ENCODE measurements around the gene ALDH16A1.

DNA sequence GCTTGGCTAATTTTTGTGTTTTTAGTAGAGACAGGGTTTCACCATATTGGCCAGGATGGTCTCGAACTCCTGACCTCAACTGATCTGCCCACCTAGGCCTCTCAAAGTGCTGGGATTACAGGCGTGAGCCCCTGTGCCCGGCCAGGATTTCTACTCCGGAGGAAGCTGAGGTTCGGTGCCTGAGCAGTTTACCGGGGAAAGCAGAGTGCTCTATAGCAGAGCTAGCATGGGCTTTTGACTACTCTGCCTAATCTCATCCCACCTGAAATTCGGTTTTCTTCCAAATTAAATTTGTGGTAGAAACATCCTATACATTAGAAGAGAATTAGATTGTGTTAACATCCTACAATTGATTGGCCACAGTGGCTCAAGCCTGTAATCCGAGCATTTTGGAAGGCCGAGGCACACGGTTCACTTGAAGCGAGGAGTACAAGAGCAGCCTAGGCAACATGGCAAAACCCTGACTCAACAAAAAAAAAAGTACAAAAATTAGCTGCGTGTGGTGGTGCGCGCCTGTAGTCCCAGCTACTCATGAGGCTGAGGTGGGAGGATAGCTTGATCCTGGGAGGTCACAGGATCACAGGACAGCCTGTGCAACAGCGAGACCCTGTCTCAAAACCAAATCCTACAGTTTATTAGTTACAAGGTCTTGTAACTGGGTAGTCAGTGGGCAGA lies 36.0 kb downstream of the ALDH16A1 start:
- TF ChIP-seq, protein P1, sequence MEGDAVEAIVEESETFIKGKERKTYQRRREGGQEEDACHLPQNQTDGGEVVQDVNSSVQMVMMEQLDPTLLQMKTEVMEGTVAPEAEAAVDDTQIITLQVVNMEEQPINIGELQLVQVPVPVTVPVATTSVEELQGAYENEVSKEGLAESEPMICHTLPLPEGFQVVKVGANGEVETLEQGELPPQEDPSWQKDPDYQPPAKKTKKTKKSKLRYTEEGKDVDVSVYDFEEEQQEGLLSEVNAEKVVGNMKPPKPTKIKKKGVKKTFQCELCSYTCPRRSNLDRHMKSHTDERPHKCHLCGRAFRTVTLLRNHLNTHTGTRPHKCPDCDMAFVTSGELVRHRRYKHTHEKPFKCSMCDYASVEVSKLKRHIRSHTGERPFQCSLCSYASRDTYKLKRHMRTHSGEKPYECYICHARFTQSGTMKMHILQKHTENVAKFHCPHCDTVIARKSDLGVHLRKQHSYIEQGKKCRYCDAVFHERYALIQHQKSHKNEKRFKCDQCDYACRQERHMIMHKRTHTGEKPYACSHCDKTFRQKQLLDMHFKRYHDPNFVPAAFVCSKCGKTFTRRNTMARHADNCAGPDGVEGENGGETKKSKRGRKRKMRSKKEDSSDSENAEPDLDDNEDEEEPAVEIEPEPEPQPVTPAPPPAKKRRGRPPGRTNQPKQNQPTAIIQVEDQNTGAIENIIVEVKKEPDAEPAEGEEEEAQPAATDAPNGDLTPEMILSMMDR (IDR thresholded peaks at IDR 0.05), result no peak
- TF ChIP-seq POLR2A (IDR thresholded peaks at IDR 0.05), result no peak

Data from body of pancreas (tissue), 4 donors.